Measurements from ENCODE around the gene TAL1. TPM values are rescaled to one million over a fixed set of nuclear protein-coding genes. Genes with fewer than 3 reads are reported as not detected.

Gene TAL1
- total RNA-seq, 6 donors from 2014 or later, result 4.2 to 16.4 (median 10.8) TPM

- peak overlapping the region; percentile 3 to 49 (median 39) for H3K4me3 ChIP-seq
- H3K9me3 ChIP-seq, result no peaks in the 10 kb centered on the region
- peak overlapping the region; percentile 56 to 76 (median 64) for H3K27ac ChIP-seq
- ATAC-seq (ENCODE audit: low FRiP score in 2 of 2) (peak; percentile 88 to 93), DNase-seq (peak; percentile 89 to 93)
- TF ChIP-seq POLR2AphosphoS5 (IDR thresholded peaks at IDR 0.05), result peak; percentile 28 to 39
- no peak for TF ChIP-seq EP300 (IDR thresholded peaks at IDR 0.05)
- peak in 1 of 4 donors; percentile 12 for TF ChIP-seq POLR2A (IDR thresholded peaks at IDR 0.05)
- TF ChIP-seq CTCF (IDR thresholded peaks at IDR 0.05), result peak; percentile 78 to 95 (median 90)
- WGBS, 2 donors, result 4 to 12% methylated on average over 18 to 27 of the region's 30 CpGs
- H3K36me3 ChIP-seq, result no peaks in the 10 kb centered on the region
- H3K27me3 ChIP-seq, result no peaks in the 10 kb centered on the region
- peaks cover 15 to 23% (median 20%) of the 10 kb centered on the region in 4 donors for H3K4me1 ChIP-seq
These were observed 52.7 kb downstream of the TAL1 start for GRCh38 chr1:47179017-47179987.

- TF ChIP-seq POLR2A (IDR thresholded peaks at IDR 0.05), result no peak
- no peak for TF ChIP-seq EP300 (IDR thresholded peaks at IDR 0.05)
- no peak for TF ChIP-seq POLR2AphosphoS5 (IDR thresholded peaks at IDR 0.05)
- no peak for TF ChIP-seq CTCF (IDR thresholded peaks at IDR 0.05)
- no peaks in the 10 kb centered on the region for H3K36me3 ChIP-seq
- H3K4me3 ChIP-seq, result peak overlapping the region in 2 of 4 donors; percentile 31 to 47
- no peak for ATAC-seq (ENCODE audit: low FRiP score in 2 of 2)
- 84 to 85% methylated on average over 8 of the region's 8 CpGs for WGBS, 2 donors
- no peak for DNase-seq
- H3K27me3 ChIP-seq, result no peaks in the 10 kb centered on the region
- peak overlapping the region in 2 of 4 donors; percentile 39 to 72 for H3K27ac ChIP-seq
- peaks cover 15 to 23% (median 20%) of the 10 kb centered on the region in 4 donors for H3K4me1 ChIP-seq
- H3K9me3 ChIP-seq, result no peaks in the 10 kb centered on the region
These were observed 53.4 kb downstream of the TAL1 start for GRCh38 chr1:47178654-47179016.

- TF ChIP-seq CTCF (IDR thresholded peaks at IDR 0.05) (no peak), POLR2AphosphoS5 (IDR thresholded peaks at IDR 0.05) (no peak), POLR2A (IDR thresholded peaks at IDR 0.05) (no peak), EP300 (IDR thresholded peaks at IDR 0.05) (no peak)
- 75% methylated on average over 6 of the region's 6 CpGs for WGBS, 2 donors
- Histone ChIP-seq H3K4me1 (peaks cover 15 to 23% (median 20%) of the 10 kb centered on the region in 4 donors), H3K27ac (no peak overlapping the region), H3K36me3 (no peaks in the 10 kb centered on the region), H3K9me3 (no peaks in the 10 kb centered on the region), H3K4me3 (no peak overlapping the region), H3K27me3 (no peaks in the 10 kb centered on the region)
- DNase-seq (no peak), ATAC-seq (ENCODE audit: low FRiP score in 2 of 2) (no peak)
These were observed 54.0 kb downstream of the TAL1 start for GRCh38 chr1:47178020-47178419.

- peak; percentile 75 to 78 for ATAC-seq (ENCODE audit: low FRiP score in 2 of 2)
- H3K27me3 ChIP-seq, result no peaks in the 10 kb centered on the region
- WGBS, 2 donors, result 14 to 18% methylated on average over 11 of the region's 11 CpGs
- H3K27ac ChIP-seq, result no peak overlapping the region
- no peaks in the 10 kb centered on the region for H3K9me3 ChIP-seq
- peak in 1 of 2 donors; percentile 53 for DNase-seq
- TF ChIP-seq CTCF (IDR thresholded peaks at IDR 0.05) (peak; percentile 84 to 98 (median 94)), EP300 (IDR thresholded peaks at IDR 0.05) (no peak), POLR2AphosphoS5 (IDR thresholded peaks at IDR 0.05) (no peak), POLR2A (IDR thresholded peaks at IDR 0.05) (no peak)
- no peak overlapping the region for H3K4me3 ChIP-seq
- peaks cover 15 to 22% (median 20%) of the 10 kb centered on the region in 4 donors for H3K4me1 ChIP-seq
- no peaks in the 10 kb centered on the region for H3K36me3 ChIP-seq
These were observed 56.6 kb downstream of the TAL1 start for GRCh38 chr1:47175227-47175934.

Data from upper lobe of left lung (tissue), 6 donors.